ENCODE results near the gene DYNC1I1.

Gene DYNC1I1

DNA sequence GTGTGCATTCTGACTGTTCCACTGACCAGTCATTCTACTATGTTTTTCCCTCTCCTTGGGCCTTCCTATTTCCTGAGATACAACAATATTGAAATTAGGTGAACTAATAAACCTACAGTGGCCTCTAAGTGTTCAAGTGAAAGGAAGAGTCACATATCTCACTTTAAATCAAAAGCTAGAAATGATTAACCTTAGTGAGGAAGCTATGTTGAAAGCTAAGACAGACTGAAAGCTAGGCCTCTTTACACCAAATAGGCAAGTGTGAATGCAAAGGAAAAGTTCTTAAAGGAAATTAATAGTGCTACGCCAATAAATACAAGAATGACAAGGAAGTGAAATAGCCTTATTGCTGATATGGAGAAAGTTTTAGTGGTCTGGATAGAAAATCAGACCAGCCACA is 5.7 kb upstream of the DYNC1I1 start:
- no peak overlapping the region for H3K4me3 ChIP-seq (ENCODE audit: low read depth, low read length)
- no peak for DNase-seq (ENCODE audit: low read depth, low spot score)
- ChIA-PET POLR2A (no interaction called here), CTCF (no interaction called here)
- TF ChIP-seq, protein P1, sequence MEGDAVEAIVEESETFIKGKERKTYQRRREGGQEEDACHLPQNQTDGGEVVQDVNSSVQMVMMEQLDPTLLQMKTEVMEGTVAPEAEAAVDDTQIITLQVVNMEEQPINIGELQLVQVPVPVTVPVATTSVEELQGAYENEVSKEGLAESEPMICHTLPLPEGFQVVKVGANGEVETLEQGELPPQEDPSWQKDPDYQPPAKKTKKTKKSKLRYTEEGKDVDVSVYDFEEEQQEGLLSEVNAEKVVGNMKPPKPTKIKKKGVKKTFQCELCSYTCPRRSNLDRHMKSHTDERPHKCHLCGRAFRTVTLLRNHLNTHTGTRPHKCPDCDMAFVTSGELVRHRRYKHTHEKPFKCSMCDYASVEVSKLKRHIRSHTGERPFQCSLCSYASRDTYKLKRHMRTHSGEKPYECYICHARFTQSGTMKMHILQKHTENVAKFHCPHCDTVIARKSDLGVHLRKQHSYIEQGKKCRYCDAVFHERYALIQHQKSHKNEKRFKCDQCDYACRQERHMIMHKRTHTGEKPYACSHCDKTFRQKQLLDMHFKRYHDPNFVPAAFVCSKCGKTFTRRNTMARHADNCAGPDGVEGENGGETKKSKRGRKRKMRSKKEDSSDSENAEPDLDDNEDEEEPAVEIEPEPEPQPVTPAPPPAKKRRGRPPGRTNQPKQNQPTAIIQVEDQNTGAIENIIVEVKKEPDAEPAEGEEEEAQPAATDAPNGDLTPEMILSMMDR (IDR thresholded peaks at IDR 0.05; ENCODE audit: insufficient read depth, low read length, missing control alignments): no peak

DNA sequence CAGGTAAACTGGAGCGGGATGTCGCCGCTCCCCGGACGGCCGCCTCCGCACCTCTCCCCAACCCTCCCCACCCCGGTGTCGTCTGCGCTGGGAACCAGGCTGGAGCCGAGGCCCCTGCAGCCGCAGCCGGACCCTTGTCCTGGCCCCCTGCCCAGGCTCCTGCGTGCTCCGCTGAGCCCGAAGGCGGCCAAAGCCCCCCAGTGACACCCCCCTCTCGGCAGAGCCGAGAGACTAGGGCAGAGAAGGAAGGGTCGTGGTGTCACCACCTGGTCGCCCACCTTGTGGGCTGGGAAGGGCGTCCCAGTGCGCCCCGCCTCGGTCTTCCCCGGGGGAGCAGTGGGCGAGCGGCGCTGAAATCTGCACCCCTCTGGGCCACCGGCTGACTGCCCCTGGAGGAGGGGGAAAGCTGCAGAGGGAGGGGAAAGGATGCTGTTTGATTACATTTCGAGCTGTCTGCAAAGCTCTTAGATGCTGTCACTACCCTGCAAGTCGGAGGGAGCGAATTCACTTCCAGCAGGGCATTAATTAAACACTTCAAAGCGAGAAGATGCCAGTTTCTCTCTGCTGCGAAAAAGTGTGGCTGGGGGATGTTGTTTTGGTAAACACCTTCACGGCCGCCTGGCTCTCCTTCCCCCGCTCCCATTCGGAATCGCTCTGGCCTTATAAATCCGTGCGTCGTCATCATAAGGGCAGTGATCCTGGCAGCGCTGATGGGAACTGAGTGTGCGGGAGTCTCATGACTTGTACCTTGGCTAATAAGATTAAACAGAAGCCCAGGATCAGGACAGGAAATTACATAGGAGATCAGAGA is 622 bp downstream of the DYNC1I1 start:
- ChIA-PET POLR2A (no interaction called here), CTCF (no interaction called here)
- H3K4me3 ChIP-seq (ENCODE audit: low read depth, low read length): peak overlapping the region; percentile 51
- TF ChIP-seq, protein P1 (IDR thresholded peaks at IDR 0.05; ENCODE audit: insufficient read depth, low read length, missing control alignments): no peak
- DNase-seq (ENCODE audit: low read depth, low spot score): no peak

- TF ChIP-seq, protein P1 (IDR thresholded peaks at IDR 0.05; ENCODE audit: insufficient read depth, low read length, missing control alignments): no peak
- POLR2A ChIA-PET: no interaction called here
- CTCF ChIA-PET: no interaction called here
- DNase-seq (ENCODE audit: low read depth, low spot score): no peak
- no peak overlapping the region for H3K4me3 ChIP-seq (ENCODE audit: low read depth, low read length)
Observed at GRCh38 chr7:95776561-95777185, 4.3 kb downstream of the DYNC1I1 start.

GRCh38 chr7:95777269-95777668 is 4.9 kb downstream of the DYNC1I1 start:
- H3K4me3 ChIP-seq (ENCODE audit: low read depth, low read length): no peak overlapping the region
- TF ChIP-seq, protein P1 (IDR thresholded peaks at IDR 0.05; ENCODE audit: insufficient read depth, low read length, missing control alignments): no peak
- DNase-seq (ENCODE audit: low read depth, low spot score): no peak
- ChIA-PET POLR2A (no interaction called here), CTCF (no interaction called here)

DNA sequence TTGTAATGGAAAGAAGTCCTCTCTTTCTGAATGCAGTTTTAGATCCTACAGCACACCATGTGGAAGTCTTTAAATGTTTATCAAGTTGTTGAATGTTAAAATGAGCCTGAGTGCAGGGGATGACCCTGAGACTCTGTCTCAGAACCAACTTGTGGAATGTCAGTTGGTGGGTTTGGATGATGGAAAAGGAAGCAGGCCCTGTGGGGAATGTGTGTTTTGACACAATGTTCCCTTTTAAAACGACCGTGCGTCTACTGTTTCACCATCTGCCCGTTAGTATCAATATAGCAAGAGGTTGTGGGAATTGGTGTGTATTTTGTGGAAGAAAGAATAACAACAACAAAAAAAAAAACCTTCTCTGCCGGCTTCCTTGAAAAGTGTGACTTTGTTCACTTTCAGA is 8.3 kb downstream of the DYNC1I1 start:
- POLR2A ChIA-PET: no interaction called here
- CTCF ChIA-PET: no interaction called here
- no peak overlapping the region for H3K4me3 ChIP-seq (ENCODE audit: low read depth, low read length)

GRCh38 chr7:95781961-95782586 is 9.7 kb downstream of the DYNC1I1 start:
- ChIA-PET CTCF (no interaction called here), POLR2A (no interaction called here)
- TF ChIP-seq, protein P1 (IDR thresholded peaks at IDR 0.05; ENCODE audit: insufficient read depth, low read length, missing control alignments): no peak
- DNase-seq (ENCODE audit: low read depth, low spot score): no peak
- H3K4me3 ChIP-seq (ENCODE audit: low read depth, low read length): no peak overlapping the region

More for the DNA sequence above, 8.3 kb downstream of the DYNC1I1 start:
- TF ChIP-seq, protein P1 (IDR thresholded peaks at IDR 0.05; ENCODE audit: insufficient read depth, low read length, missing control alignments): no peak
- no peak for DNase-seq (ENCODE audit: low read depth, low spot score)
